Measurements from ENCODE around the gene ANKRD9.

Gene ANKRD9

DNA sequence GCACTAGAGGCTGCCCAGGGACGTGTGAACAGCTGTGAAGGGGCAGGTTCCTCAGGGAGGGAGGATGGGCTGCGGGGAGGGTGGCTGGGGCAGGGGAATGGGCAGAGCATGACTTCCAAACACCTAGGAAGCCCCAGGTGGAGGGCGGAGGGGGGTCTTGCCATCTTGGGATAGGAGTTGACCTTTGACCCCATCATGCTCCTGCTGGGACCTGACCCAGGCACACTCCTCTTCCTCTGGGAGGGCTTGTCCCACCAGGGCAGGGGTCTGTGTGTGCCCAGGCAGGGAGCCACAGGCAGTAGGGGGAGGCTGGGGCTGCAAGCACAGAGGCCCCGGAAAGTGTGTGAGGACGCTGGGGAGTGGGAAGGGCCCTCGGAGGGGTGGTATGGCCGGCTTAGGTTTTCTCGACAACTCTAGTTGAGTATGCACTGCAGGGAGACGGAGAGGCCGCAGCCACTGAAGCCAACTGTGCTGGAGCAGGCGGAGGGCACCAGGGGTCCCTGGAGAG, 3.3 kb upstream of the ANKRD9 start:
- DNase-seq, result no peak

- DNase-seq, result no peak
Observed at GRCh38 chr14:102511538-102511937, 2.0 kb upstream of the ANKRD9 start.

DNA sequence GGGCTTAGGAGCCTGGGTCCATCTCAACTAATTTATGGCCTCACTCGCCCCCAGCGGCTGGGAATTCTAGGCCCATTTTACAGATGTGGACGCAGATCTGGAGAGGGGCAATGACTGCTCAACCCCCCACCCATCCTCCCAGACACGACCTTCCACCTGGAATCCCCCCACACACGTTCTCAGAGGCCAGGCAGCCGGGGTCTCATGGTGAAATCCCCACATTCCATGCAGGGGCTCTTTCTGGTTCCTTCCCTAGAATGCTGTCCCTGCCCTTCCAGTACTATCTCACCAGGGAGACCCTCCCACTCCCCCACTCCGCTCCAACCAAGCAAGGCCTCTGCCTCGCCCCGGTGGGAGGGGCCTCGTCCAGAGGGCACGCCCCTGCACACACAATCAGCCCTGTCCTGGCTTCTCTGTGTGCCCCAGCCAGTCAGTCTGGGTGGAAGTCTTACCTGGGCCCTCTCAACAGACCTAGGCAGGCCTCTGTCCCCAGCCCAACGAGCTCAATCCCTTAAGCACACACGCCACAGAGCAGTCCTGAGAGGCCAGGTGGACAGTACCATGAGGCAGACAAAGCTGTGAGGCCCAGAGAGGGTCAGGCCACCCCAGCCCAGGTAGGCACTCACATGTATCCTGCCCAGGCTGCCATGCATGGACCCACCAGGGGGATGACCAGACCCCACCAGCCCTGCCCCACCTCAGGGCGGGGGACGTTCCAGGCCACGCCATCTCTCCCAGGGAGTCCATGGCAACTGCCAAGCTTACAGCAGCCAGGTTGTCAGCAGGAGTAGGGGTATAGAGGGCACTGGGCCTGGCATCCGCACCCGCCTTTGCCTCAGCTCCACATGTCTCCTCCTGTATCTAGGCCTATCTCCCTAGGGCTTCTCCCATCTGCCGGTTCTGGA, 1.3 kb upstream of the ANKRD9 start:
- DNase-seq, result peak; percentile 63

DNA sequence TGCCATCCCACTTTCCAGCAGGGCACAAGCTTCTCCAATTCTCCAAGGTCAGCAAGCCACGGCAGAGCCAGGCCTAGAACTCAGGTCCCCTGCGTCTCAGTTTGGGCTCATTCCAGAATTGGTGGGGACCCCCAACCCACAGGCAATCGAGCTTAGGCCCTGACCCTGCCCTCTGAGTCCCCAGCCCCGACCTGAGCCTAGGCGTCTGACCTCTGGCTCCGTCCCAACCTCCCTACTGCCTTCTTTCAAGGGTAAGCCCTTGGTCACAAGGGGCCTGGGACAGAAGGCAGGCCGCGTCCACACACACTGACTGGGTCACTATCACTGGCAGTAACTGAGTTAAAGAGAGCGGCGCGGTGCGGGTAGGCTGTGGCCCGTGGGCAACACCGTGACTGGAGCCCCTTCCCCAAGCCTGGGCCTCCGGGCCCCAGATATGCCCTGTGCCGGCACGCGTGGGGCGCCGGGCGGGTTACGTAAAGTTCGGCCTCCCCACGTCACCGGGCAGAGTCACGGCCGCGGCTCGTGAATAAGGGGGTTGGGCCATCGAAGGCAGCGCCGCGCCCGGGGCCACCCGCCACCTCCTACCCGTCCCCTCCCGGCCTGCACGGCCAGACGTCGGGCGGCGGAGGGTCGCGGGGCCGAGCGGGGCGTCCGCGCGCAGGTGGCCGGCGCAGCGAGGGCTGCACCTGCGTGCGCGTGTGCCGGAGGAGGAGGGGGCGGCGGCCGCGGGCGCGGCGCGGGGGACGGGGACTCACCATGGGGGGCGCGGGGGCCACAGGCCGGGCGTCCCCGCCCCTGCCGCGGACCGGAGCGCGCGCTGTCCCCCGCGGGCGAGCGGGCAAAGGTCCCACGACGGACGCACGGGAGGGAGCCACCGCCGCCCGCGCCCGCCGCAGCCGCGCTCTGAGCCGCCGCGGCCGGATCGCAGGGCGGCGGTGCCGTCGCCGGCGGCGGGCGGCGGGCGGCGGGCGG, 516 bp downstream of the ANKRD9 start:
- peak; percentile 44 for DNase-seq

DNA sequence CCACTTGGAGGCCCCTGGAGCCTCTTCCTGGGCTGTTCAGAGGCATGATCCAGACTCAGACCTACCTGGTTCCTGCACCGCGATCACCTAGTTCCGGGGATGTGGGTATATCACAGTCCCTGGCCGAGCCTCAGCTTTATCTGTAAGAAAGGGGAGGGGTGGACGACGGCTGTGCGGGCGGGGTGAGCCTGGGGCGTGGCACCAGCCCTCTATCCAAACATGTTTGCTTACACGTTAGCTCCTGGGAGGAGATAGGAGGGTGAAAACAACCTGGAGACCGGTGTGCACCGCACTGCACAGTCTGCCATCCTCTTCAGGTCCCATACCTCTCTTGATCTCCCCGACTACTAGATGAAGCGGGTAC, 1.2 kb downstream of the ANKRD9 start:
- no peak for DNase-seq

DNA sequence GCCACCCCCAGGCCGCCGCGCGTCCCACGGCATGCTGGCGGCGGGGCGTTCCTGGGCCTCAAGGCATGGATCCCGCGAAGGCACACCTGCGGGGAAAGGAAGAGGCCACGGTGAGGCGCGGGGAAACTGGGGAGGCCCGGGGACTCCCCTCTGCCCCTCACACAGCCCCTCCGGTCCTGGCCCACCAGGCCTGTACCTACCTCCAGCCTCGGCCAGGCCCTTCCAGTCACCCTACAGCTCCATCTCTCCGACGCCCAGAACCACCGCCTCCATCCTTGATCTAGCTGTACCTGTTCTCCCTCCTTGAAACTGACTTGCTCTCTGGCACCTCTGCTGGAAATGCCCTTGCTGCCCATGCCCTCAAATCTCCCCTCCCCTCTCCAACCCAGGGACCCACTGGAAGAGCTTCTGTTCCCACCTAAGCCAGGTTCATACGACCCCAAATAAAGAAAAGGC, 1.7 kb downstream of the ANKRD9 start:
- DNase-seq, result no peak

- no peak for DNase-seq
Observed at GRCh38 chr14:102507081-102507856, 2.3 kb downstream of the ANKRD9 start.

- no peak for DNase-seq
Observed at GRCh38 chr14:102506626-102506925, 3.0 kb downstream of the ANKRD9 start.

GRCh38 chr14:102505775-102506625, 3.6 kb downstream of the ANKRD9 start:
- DNase-seq, result no peak

DNA sequence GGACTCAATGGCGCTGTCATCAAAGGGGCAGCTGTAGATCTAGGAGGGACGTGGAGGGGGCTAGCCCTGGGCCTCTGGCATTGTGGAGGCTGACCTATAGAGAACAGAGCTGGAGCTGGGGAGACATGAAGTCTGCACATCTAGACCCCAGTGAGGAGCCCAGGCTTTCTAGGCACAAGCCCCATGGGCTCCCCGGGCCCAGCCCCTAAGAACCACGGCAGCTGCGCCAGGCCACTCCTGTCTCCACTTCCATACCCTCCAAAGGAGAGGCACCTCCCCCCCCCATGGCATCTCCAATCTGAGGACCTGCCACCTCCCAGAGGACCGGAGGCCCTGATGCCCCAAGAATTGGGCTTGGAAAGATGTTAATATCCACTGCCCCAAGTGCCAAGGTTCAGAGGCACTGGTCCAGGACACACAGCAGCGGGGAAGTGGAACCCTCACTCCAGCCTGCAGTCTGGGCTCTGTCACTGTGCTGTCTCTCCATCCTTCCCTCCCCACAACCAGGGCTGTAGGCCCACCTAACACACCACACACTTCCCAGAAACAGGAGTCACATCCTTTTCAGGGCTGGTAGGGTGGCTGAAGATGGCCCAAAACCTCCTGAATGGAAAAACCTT, 4.5 kb downstream of the ANKRD9 start:
- DNase-seq, result no peak

DNA sequence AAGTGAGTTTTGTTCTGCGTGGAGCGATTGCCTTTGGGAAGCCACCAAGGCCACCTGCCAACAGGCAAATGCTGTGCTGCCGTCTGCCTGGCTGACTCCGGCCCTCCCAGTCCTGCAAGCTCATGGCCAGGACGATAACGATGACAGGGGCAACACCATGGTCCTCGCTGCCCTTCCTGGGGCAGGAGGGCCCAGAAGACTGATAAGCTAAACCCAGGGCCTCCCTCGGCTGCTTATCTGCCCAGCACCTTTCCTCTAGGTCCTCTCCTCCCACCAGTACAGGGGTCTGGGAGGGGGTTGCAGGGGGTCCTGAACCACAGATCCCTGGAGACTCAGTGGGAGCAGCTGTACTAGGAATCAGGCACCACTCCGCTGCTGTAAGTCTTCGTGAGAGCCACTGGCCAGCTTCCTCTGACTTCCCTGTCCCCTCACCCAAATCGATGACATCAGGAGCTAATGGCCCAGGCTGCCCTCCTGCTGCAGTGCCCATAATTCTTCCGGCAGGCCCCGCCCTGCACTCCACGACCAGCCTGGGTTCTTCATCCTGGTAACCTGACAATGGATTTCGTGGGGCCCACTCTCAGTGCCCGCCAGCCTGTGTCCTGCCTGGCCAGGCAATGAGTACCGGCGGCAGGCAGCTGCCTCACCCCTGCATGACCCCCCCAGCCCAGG, 5.1 kb downstream of the ANKRD9 start:
- DNase-seq, result no peak

DNA sequence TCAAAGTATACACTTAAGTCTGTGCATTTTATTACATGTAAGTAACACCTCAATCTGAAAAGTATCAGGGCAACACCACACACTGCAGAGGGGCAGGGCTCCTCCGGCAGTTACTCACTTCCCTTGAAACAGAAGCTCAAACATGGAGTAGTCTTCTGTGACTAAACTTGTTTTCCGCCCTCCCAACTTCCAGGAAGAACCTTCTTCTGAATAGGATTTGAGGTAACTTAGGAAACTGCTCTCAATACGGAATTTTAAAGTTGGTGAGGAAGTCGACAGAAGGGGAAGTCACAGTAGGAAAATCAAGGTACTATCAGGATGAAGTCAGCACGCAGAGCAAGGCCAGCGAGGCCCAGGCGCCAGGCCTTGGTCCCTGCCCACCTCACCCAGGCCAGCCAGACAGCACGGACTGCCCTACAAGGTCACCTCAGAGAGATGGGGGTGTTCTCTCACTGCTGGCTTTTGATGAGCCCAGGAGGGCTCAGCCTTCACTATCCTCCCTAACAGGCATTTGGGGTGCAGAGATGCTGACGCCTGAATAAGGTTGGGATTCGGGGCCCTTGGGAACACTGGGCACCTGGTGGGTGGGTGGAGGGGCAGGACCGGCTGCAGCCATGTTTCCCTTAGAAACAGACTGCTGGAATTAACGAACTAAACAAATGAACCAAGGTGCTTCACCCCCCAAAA, 5.8 kb downstream of the ANKRD9 start:
- DNase-seq, result no peak

- DNase-seq, result no peak
Observed at GRCh38 chr14:102502571-102502970, 7.0 kb downstream of the ANKRD9 start.

GRCh38 chr14:102501751-102502315, 7.7 kb downstream of the ANKRD9 start:
- DNase-seq, result no peak

DNA sequence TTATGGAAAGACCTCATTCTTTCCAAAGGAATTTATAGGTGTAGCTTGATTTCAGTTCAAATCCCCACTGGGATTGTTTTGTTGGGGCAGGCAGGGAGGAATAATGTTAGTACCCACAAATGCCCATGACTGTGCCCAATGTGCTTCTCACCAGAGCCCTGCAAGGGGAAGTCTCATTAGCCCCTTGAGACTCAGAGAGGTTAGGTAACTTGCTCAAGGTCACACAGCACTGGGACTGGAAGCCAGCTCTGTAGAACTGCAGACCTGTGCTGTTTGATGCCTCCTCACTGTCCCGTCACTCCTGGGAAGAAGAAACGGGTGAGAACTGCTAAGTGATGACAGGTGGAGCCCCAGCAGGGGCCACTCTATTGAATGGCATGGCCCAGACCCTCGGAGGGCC, 8.9 kb downstream of the ANKRD9 start:
- DNase-seq, result no peak

GRCh38 chr14:102500158-102500662, 9.4 kb downstream of the ANKRD9 start:
- no peak for DNase-seq

GRCh38 chr14:102499401-102500157, 10.0 kb downstream of the ANKRD9 start:
- no peak for DNase-seq

DNA sequence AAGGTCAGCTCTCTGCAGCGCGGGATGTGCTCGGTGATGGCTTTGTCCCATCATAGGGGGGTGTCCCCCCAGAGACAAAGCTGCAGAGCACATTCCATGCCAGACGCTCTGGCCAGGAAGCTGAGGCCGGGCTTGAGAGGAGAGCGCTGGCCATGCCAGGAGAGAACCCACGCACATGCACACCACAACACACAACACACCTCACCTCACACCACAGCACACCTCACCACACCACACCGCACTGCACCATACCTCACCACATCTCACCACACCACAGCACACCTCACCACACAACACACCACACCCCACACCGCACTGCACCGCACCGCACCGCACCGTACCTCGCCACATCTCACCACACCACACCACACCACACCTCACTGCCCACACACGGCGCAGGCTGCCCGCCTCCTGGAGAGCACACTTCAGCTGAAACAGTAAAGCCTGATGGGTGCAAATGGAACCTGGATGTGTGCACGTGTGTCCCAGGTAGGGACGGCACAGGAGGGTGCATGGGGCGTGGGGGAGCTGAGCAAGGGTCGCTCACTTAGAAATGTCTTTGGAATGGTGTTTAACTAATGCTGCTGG, 10.8 kb downstream of the ANKRD9 start:
- DNase-seq, result no peak

Measured in stimulated activated CD8-positive, alpha-beta memory T cell treated with anti-CD3 and anti-CD28 coated beads, Interleukin-4, amount 100 ng/mL, for 48 hours (primary cell).